H54 (cell line): Measurements from ENCODE around the gene DYSF.

Experiments used
- DNase-seq: peaks from one replicate; pipeline ENCODE4 v3.0.0; 2011; ENCODE audit warnings: low spot score, mixed read lengths; ENCODE audit not compliant: insufficient read length
- FAIRE-seq: peaks from 3 replicates; lab custom pipeline; 2011; peaks lifted over from hg19 to GRCh38; lab: Jason Lieb, UNC
- POLR2A ChIP-seq: IDR thresholded peaks from 2 replicates; pipeline ENCODE4 v1.6.1; 2011; ENCODE audit warnings: low read depth, mild to moderate bottlenecking, low read length

The DYSF gene

DNA sequence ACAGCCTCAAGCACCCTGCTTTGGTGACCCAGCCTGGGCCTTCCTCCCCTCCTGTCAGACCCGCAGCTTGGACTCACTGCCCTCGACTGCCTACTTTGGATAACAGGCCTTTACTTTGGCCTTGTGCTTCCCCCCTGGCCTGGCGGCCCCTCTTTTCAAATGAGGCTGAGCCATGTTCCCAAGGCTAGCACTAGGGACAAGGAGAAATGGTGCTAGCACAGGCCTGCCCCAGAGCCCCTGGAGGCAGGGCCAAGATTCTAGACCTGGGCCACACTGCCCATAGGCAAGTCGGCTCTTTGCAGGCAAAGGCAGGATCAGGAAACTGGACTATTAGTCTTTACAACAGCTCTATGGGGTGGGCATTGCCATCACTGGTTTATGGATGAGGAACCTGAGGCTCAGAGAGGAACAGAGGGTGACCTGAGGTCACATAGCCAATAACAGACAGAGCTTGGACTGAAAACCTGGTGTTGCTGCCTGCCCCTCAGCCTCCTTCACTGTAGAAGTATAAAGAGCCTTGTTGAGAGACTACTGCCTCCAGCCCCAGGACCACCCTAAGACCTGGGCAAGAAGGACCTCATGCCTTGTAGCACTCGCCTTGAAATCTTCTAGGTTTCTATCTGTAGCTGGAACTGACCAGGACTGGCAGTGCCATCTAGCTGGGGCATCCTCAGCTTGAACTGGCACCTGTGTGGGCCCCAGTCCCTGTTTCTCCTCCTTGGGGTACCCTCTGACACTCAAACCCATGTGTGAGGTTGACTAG, 266.3 kb downstream of the DYSF start:
- TF ChIP-seq POLR2A = no peak
- no peak for DNase-seq
- FAIRE-seq = no peak

DNA sequence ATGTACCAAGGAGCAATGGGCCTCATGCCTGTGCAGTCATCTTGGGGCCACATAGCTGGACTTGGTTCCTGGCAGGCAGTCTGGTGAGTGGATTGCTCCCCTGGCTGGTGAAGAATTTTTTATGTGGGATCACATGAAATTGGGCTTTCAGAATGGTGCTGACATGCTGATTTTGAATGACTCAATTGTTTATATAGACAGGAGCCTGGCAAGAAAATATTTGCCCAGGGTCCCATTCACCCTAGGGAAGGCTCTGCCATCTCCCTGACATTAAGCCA, 266.9 kb downstream of the DYSF start:
- DNase-seq (no peak), FAIRE-seq (no peak)
- TF ChIP-seq POLR2A = no peak

GRCh38 chr2:71720596-71721361, 267.4 kb downstream of the DYSF start:
- TF ChIP-seq POLR2A = no peak
- no peak for DNase-seq
- FAIRE-seq = no peak

GRCh38 chr2:71721362-71721665, 268.0 kb downstream of the DYSF start:
- DNase-seq (no peak), FAIRE-seq (no peak)
- TF ChIP-seq POLR2A = no peak

GRCh38 chr2:71721669-71722068, 268.3 kb downstream of the DYSF start:
- no peak for TF ChIP-seq POLR2A
- FAIRE-seq (no peak), DNase-seq (no peak)

GRCh38 chr2:71722286-71722685, 268.9 kb downstream of the DYSF start:
- TF ChIP-seq POLR2A = no peak
- DNase-seq = no peak
- no peak for FAIRE-seq

DNA sequence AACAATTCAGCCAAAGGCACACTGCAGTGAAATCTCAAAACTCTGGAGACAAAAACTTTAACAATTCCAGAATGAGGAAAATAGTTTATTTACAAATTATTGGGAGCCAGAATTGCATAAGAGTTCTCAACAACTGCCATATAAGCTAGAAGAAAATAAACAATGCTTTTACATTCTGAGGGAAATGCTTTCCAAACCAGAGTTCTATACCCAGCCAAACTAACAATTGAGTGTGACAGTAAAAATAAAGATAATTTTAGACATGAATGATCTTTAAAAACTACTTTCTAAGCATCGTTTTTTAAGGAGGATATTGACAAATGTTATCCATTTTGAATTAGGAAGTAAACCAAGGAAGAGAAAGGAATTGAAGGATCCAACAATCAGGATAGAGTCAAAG, 271.4 kb downstream of the DYSF start:
- FAIRE-seq = no peak

GRCh38 chr2:71725836-71726235, 272.5 kb downstream of the DYSF start:
- no peak for TF ChIP-seq POLR2A
- no peak for FAIRE-seq
- DNase-seq = no peak

More for the DNA sequence above, 271.4 kb downstream of the DYSF start:
- no peak for TF ChIP-seq POLR2A
- DNase-seq = no peak

DNA sequence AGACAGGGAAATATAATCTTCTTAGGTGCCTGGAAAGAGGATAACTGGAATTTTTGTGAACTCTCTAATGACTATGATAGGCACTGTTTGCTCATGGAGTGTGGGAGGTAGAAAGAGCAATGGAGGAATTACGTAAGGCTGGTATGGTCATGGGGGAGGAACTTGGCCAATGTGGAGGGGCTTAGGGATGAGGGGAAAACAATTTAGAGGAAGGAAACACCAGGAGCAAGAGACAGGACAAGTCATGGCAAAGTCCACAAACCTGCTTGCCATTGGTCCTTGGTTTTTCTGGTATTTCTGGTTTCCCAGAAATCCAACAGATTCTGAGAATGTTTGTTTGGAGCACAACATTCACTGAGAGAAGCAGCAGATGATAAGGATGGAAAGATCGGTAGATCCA, 274.2 kb downstream of the DYSF start:
- no peak for DNase-seq
- no peak for TF ChIP-seq POLR2A
- FAIRE-seq = no peak

DNA sequence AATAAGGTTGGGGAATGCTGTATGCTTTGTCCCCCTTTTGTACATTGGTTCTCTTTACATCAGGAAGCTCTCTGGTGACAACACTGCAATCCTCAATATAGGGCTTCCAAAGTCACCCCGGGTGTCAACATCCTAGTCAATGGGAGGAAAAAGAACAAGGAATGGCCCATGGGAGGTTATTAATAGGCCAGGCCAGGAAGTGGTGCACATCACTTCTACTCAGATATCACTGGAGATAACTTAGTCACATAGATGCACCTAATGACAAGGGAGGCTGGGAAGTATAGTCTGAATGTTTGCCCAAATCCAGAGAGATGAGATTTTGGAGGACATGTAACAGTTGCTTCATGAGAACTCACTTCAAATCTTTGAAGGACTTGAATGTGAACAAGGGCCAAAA, 274.7 kb downstream of the DYSF start:
- TF ChIP-seq POLR2A = no peak
- FAIRE-seq = no peak
- no peak for DNase-seq

DNA sequence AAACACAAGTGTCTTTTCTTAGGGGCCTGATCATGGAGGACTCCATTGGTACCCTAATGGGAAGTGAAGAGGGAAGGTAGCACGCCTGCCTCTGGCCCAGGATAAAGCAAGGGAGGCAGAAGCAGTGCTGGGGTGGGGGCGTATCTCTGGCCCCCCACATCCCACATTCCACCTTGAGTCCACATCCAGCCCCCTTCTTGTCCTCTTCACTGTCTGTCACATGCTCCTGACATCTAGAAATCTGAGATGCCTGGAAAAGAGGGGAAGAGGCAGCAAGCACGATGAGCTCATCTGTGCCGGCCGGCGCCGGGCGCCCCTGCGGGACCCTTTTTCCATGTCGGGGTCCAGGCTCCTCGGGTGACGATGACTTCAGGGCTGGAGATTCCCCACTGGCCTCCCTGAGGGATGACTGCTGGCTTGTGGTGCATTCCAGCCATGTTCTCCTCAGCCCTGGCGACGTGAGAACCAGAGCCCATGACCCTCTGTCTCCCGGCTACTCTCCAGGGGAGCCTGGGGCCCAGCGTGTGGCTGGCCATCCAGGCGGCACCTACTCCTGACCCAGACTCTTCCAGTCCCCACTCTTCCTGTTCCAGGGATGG, 277.5 kb downstream of the DYSF start:
- no peak for TF ChIP-seq POLR2A
- FAIRE-seq = no peak

DNA sequence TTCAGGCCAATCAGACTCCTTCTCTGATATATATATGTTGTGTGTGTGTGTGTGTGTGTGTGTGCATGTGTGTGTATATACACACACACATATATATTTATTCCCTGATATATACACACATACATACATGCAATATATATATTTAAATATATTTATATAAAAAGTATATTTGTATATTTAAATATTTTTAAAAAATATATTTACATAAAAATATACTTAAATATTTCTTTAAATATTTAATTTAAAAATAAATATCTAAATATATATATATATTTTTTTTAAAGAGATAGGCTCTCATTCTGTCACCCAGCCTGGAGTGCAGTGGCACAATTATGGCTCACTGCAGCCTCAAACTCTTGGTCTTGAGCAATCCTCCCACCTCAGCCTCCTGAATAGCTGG, 281.3 kb downstream of the DYSF start:
- no peak for DNase-seq
- no peak for FAIRE-seq
- TF ChIP-seq POLR2A = no peak

More for the DNA sequence above, 277.5 kb downstream of the DYSF start:
- no peak for DNase-seq

- DNase-seq (no peak), FAIRE-seq (no peak)
- TF ChIP-seq POLR2A = no peak
These were observed 282.3 kb downstream of the DYSF start for GRCh38 chr2:71735676-71736075.
